HG03342 (cell line): Measurements from ENCODE around the gene NDUFV3.
"Not testable (repeated sequence)": the region's sequence is repeated elsewhere in the genome, so short reads cannot be mapped to it uniquely, and the experiment has no call there.

Experiments used
- ATAC-seq: cut with Tn5 transposase; IDR thresholded peaks from one replicate; pipeline ENCODE4 v1.9.1; 2021; ENCODE audit warnings: mild to moderate bottlenecking, moderate library complexity; ENCODE audit not compliant: unreplicated experiment

The NDUFV3 gene

GRCh38 chr21:42892931-42893755, at the start of gene NDUFV3:
NDUFV3 (plus strand) TSS chr21:42893309; CDS start chr21:42893334, 25 bp downstream.
- ATAC-seq = peak; percentile 87

GRCh38 chr21:42844411-42845113, 48.5 kb upstream of the NDUFV3 start:
- no peak for ATAC-seq

GRCh38 chr21:42845296-42845965, 47.7 kb upstream of the NDUFV3 start:
- no peak for ATAC-seq

- ATAC-seq = no peak
These were observed 46.9 kb upstream of the NDUFV3 start for GRCh38 chr21:42846221-42846620.

- ATAC-seq = no peak
These were observed 45.9 kb upstream of the NDUFV3 start for GRCh38 chr21:42847051-42847707.

- ATAC-seq = no peak
These were observed 45.4 kb upstream of the NDUFV3 start for GRCh38 chr21:42847726-42848125.

- not testable (repeated sequence) for ATAC-seq
These were observed 44.8 kb upstream of the NDUFV3 start for GRCh38 chr21:42848144-42848931.

- no peak for ATAC-seq
These were observed 44.0 kb upstream of the NDUFV3 start for GRCh38 chr21:42848932-42849758.

GRCh38 chr21:42849759-42850412, 43.2 kb upstream of the NDUFV3 start:
- no peak for ATAC-seq

- ATAC-seq = no peak
These were observed 42.6 kb upstream of the NDUFV3 start for GRCh38 chr21:42850463-42850862.

GRCh38 chr21:42850866-42851391, 42.2 kb upstream of the NDUFV3 start:
- ATAC-seq = no peak

- no peak for ATAC-seq
These were observed 41.1 kb upstream of the NDUFV3 start for GRCh38 chr21:42851812-42852665.

GRCh38 chr21:42852925-42853570, 40.1 kb upstream of the NDUFV3 start:
- ATAC-seq = no peak

GRCh38 chr21:42853621-42854020, 39.5 kb upstream of the NDUFV3 start:
- no peak for ATAC-seq

- no peak for ATAC-seq
These were observed 38.7 kb upstream of the NDUFV3 start for GRCh38 chr21:42854246-42855010.

GRCh38 chr21:42855171-42855936, 37.8 kb upstream of the NDUFV3 start:
- ATAC-seq = no peak
